T-cell (primary cell): ENCODE results near the gene TAS1R1. TPM values are rescaled to one million over a fixed set of nuclear protein-coding genes. Genes with fewer than 3 reads are reported as not detected.

Experiments used
- ATAC-seq, 4 experiments: fragments of 200-7000 bp in 3 of 4; fragments of 150-1000 bp in 1 of 4; cut with Tn5 transposase; replicated peaks in 1 of 4; 1 replicate in 3 of 4; 2 replicates in 1 of 4; pipeline ENCODE4 v1.10.0; 2021; ENCODE audit warnings: moderate library complexity in 3 of 4, mild to moderate bottlenecking in 2 of 4, moderate number of reproducible peaks in 1 of 4
- CTCF ChIA-PET, 2 donors: fragments of 300-600 bp; sonication (Branson Sonifier 250); formaldehyde crosslinking; loops; one replicate each; lab custom pipeline; 2022; ENCODE audit warnings: antibody characterized with exemption in 2 of 2; lab: Charles Lee
- POLR2A ChIA-PET, 2 donors: fragments of 300-600 bp; sonication (Branson Sonifier 250); formaldehyde crosslinking; loops; one replicate each; lab custom pipeline; 2022; ENCODE audit warnings: antibody characterized with exemption in 2 of 2; lab: Charles Lee
- DNase-seq, 35 experiments: peaks; one replicate each; pipeline versions ENCODE4 v3.0.0 to v3.0.0-alpha.2; 2013 to 2023
- H3K27ac ChIP-seq: one replicate; pipeline ENCODE4 v1.5.1; 2013; ENCODE audit warnings: low read length
- H3K27me3 ChIP-seq, 2 experiments: replicated peaks in 1 of 2; 1 replicate in 1 of 2; 2 replicates in 1 of 2; pipeline versions ENCODE4 v1.6.1 to v1.7.0; 2013; ENCODE audit warnings: low read length in 1 of 2, mixed read lengths in 1 of 2; ENCODE audit not compliant: control insufficient read depth in 2 of 2, insufficient read depth in 2 of 2; ENCODE audit errors: extremely low read depth in 1 of 2
- H3K36me3 ChIP-seq, 2 donors: 1 replicate in 1 of 2; 2 replicates in 1 of 2; pipeline versions ENCODE4 v1.6.1 to v1.7.0; 2013; ENCODE audit warnings: low read length in 1 of 2; ENCODE audit not compliant: control insufficient read depth in 2 of 2, insufficient read depth in 1 of 2; ENCODE audit errors: extremely low read depth in 1 of 2
- H3K4me1 ChIP-seq, 2 experiments: 1 replicate in 1 of 2; 2 replicates in 1 of 2; pipeline versions ENCODE4 v1.6.1 to v1.7.0; 2013; ENCODE audit warnings: low read length in 2 of 2, mixed read lengths in 1 of 2; ENCODE audit not compliant: insufficient read depth in 2 of 2, control insufficient read depth in 1 of 2; ENCODE audit errors: extremely low read depth in 1 of 2
- H3K4me3 ChIP-seq, 2 donors: 1 replicate in 1 of 2; 2 replicates in 1 of 2; pipeline versions ENCODE4 v1.5.1 to v1.7.0; 2013; ENCODE audit warnings: mild to moderate bottlenecking in 2 of 2, low read length in 1 of 2, moderate library complexity in 1 of 2; ENCODE audit not compliant: control insufficient read depth in 1 of 2; ENCODE audit errors: extremely low read depth in 1 of 2
- H3K9me3 ChIP-seq: 2 replicates; pipeline ENCODE4 v1.7.0; 2013
- H3K27ac Mint-ChIP-seq, 2 donors: one replicate each; pipeline ENCODE4 v1.8.0; 2020 to 2021; ENCODE audit warnings: mild to moderate bottlenecking in 2 of 2, mixed read lengths in 2 of 2
- H3K27me3 Mint-ChIP-seq, 2 donors: one replicate each; pipeline ENCODE4 v1.8.0; 2021 to 2022; ENCODE audit warnings: mixed read lengths in 2 of 2
- H3K36me3 Mint-ChIP-seq: one replicate; pipeline ENCODE4 v1.8.0; 2021; ENCODE audit warnings: mixed read lengths
- H3K4me1 Mint-ChIP-seq, 3 donors: one replicate each; pipeline ENCODE4 v1.8.0; 2020 to 2022; ENCODE audit warnings: mixed read lengths in 3 of 3, mild to moderate bottlenecking in 1 of 3
- H3K4me3 Mint-ChIP-seq, 3 donors: one replicate each; pipeline ENCODE4 v1.8.0; 2020 to 2022; ENCODE audit warnings: mild to moderate bottlenecking in 3 of 3, mixed read lengths in 3 of 3, moderate library complexity in 3 of 3
- H3K9me3 Mint-ChIP-seq, 3 donors: one replicate each; pipeline ENCODE4 v1.8.0; 2020 to 2022; ENCODE audit warnings: mixed read lengths in 3 of 3
- WGBS: methylation state at CpG from one replicate; pipeline ENCODE4 v1.1.5; 2013; ENCODE audit warnings: missing lambda C conversion rate; ENCODE audit not compliant: insufficient coverage; 5-methylcytosine and 5-hydroxymethylcytosine counted together
- total RNA-seq, 35 experiments: library from RNA in 6 of 35; stranded (reverse) in 6 of 35; fragments of 120-200 nt in 1 of 35; gene quantifications; one replicate each; pipeline versions ENCODE4 v1.2.1 to v1.2.4 and lab custom pipeline; 2013 to 2026

The TAS1R1 gene
- total RNA-seq, 5 donors from 2014 or later (not counting 1 experiment from before 2014, with no cell fraction given) = not detected

DNA sequence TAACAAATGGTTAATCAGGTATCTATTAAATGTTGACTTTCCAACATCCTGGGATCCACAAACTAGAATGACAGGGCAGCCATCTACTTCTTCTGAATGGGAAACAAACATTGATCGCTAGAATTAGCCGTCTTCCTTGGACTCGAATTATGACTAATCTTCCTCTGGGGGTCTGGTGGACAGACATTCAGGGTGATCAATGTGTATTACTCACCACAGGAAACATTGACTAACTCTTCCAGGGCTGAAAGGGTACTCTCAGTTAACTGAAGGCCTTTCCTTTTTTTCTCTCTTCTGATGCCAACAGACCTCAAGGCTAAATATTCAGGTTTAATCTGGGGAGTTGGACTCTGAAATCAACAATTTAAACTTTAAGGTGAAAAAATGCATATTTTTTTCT is 10.3 kb upstream of the TAS1R1 start:
- peak overlapping the region; percentile 77 for H3K27ac ChIP-seq
- WGBS = no CpG with 5 or more reads among the region's 3 CpGs
- ChIA-PET POLR2A (interaction anchor here in 1 of 2 donors (0.6 kb wide), 1 partner anchor 110 kb away, joined by 3 read pairs; no protein-coding TSS in a partner anchor), CTCF (interaction anchor here in 1 of 2 donors (0.6 to 0.7 kb wide), 2 partner anchors 37 to 238 kb away, joined by 3 read pairs; no protein-coding TSS in a partner anchor)
- Mint-ChIP-seq H3K36me3 (peaks cover 40% of the 10 kb centered on the region), H3K4me3 (peak overlapping the region in 1 of 3 donors; percentile 51), H3K27me3 (no peaks in the 10 kb centered on the region), H3K9me3 (no peaks in the 10 kb centered on the region), H3K4me1 (peaks cover 26 to 33% (median 30%) of the 10 kb centered on the region in 3 donors), H3K27ac (peak overlapping the region; percentile 90 to 92)
- no peak overlapping the region for H3K4me3 ChIP-seq
- H3K36me3 ChIP-seq = peaks cover 15 to 59% of the 10 kb centered on the region in 2 donors
- no peak for DNase-seq
- H3K4me1 ChIP-seq = peaks cover 12 to 35% of the 10 kb centered on the region in 2 experiments
- no peaks in the 10 kb centered on the region for H3K9me3 ChIP-seq
- H3K27me3 ChIP-seq = no peaks in the 10 kb centered on the region
- ATAC-seq = peak in 1 of 4 experiments; percentile 10

DNA sequence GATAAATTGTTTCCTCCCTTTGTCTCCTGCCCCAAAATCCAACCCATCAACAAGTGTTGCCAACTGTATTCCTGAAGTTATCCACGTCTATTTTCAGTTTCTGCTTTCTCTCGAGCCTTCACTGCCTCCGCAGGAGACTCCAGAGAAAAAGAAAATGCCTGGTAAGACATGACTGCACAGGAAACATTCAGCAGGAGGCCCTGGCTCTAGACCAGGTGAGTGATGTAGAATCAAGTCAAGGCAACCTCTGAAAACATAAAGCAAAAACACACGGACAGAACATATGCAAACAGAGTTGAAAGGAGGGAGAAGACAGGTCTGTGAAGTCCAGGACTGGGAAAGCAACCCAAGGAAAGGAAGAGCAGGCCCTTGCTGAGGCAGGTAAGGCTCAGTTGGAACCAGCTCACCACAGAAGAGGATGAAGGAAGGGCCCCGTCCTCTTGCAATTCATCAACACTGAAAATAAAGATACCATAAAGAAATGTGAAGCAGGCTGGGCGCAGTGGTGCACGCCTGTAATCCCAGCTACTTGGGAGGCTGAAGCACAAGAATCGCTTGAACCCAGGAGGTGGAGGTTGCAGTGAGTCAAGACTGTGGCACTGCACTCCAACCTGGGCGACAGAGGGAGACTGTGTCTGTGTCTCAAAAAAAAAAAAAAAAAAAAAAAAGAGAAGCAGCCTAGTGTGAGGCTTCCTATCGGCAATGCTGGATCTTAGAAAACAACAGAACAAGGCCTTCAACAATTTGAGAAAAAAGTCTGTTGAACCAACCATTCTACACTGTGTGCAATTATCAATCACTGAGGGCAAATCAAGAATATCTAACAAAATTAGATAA is 9.6 kb upstream of the TAS1R1 start:
- CTCF ChIA-PET = interaction anchor here in 1 of 2 donors (0.6 kb wide), 1 partner anchor 36 kb away, joined by 3 read pairs; no protein-coding TSS in a partner anchor
- Histone ChIP-seq H3K27ac (peak overlapping the region; percentile 77), H3K4me1 (peaks cover 12 to 35% of the 10 kb centered on the region in 2 experiments), H3K27me3 (no peaks in the 10 kb centered on the region), H3K36me3 (peaks cover 15 to 62% of the 10 kb centered on the region in 2 donors), H3K4me3 (no peak overlapping the region), H3K9me3 (no peaks in the 10 kb centered on the region)
- Mint-ChIP-seq H3K27ac (peak overlapping the region; percentile 90 to 92), H3K4me3 (peak overlapping the region; percentile 39 to 51 (median 41)), H3K27me3 (no peaks in the 10 kb centered on the region), H3K4me1 (peaks cover 28 to 36% (median 30%) of the 10 kb centered on the region in 3 donors), H3K9me3 (no peaks in the 10 kb centered on the region), H3K36me3 (peaks cover 40% of the 10 kb centered on the region)
- DNase-seq (peak in 14 of 35 experiments; percentile 3 to 38 (median 8)), ATAC-seq (peak; percentile 92 to 94 (median 93))
- POLR2A ChIA-PET = interaction anchor here in 1 of 2 donors (0.6 kb wide), 1 partner anchor 78 kb away, joined by 3 read pairs; no protein-coding TSS in a partner anchor
- 30% methylated on average over 4 of the region's 10 CpGs for WGBS

DNA sequence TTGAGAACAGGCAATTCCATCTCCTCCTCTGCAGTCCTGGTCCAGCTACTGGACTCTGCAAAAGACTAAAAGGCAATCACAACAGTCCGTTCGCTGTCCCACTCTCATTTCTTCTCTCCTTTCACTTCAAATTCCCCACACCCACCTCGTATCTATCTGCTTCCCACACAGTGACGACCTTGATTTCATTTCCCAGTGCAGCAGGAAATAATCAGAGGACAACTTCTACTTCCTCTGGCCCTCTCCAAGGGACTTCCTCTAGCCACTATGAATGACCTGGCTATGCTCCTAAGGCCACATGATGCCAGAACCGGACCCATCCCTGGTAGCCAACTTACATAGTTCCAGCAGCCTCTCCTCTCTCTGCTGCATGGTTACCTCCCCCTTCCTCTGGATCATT is 8.8 kb upstream of the TAS1R1 start:
- H3K9me3 Mint-ChIP-seq = no peaks in the 10 kb centered on the region
- peaks cover 40% of the 10 kb centered on the region for H3K36me3 Mint-ChIP-seq
- ChIA-PET CTCF (no interaction called here), POLR2A (no interaction called here)
- no peak for DNase-seq
- 53% methylated on average over 5 of the region's 5 CpGs for WGBS
- H3K27ac ChIP-seq = peak overlapping the region; percentile 77
- H3K4me3 ChIP-seq = no peak overlapping the region
- H3K27me3 ChIP-seq = no peaks in the 10 kb centered on the region
- H3K9me3 ChIP-seq = no peaks in the 10 kb centered on the region
- peak overlapping the region; percentile 90 to 92 for H3K27ac Mint-ChIP-seq
- peak overlapping the region in 2 of 3 donors; percentile 10 to 51 for H3K4me3 Mint-ChIP-seq
- peaks cover 15 to 62% of the 10 kb centered on the region in 2 donors for H3K36me3 ChIP-seq
- peaks cover 28 to 36% (median 30%) of the 10 kb centered on the region in 3 donors for H3K4me1 Mint-ChIP-seq
- H3K4me1 ChIP-seq = peaks cover 12 to 40% of the 10 kb centered on the region in 2 experiments
- ATAC-seq = no peak
- no peaks in the 10 kb centered on the region for H3K27me3 Mint-ChIP-seq

DNA sequence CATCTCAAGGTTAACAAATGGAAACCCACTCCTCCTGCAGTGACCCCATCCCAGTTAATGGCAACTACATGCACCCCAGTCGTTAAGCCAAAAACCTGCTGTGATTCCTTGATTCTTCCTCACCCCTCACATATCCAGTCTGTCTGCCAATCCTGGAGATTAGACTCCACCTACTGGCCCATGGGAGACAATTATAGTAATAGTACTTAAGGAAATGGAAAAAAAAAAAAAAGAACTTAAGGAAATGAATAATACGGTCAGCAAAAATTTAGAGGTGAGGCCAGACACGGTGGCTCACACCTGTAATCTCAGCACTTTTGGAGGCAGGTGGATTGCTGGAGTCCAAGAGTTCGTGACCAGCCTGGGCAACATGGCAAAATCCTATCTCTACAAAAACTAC is 7.8 kb upstream of the TAS1R1 start:
- Mint-ChIP-seq H3K9me3 (no peaks in the 10 kb centered on the region), H3K36me3 (peaks cover 35% of the 10 kb centered on the region), H3K27ac (peak overlapping the region; percentile 90 to 92), H3K4me3 (peak overlapping the region in 1 of 3 donors; percentile 51), H3K27me3 (no peaks in the 10 kb centered on the region), H3K4me1 (peaks cover 30 to 40% (median 31%) of the 10 kb centered on the region in 3 donors)
- peak overlapping the region; percentile 77 for H3K27ac ChIP-seq
- H3K4me3 ChIP-seq = no peak overlapping the region
- DNase-seq = no peak
- ChIA-PET CTCF (no interaction called here), POLR2A (no interaction called here)
- H3K4me1 ChIP-seq = peaks cover 12 to 40% of the 10 kb centered on the region in 2 experiments
- no peak for ATAC-seq
- 100% methylated on average over 2 of the region's 4 CpGs for WGBS
- no peaks in the 10 kb centered on the region for H3K9me3 ChIP-seq
- H3K27me3 ChIP-seq = no peaks in the 10 kb centered on the region
- H3K36me3 ChIP-seq = peaks cover 15 to 58% of the 10 kb centered on the region in 2 donors

DNA sequence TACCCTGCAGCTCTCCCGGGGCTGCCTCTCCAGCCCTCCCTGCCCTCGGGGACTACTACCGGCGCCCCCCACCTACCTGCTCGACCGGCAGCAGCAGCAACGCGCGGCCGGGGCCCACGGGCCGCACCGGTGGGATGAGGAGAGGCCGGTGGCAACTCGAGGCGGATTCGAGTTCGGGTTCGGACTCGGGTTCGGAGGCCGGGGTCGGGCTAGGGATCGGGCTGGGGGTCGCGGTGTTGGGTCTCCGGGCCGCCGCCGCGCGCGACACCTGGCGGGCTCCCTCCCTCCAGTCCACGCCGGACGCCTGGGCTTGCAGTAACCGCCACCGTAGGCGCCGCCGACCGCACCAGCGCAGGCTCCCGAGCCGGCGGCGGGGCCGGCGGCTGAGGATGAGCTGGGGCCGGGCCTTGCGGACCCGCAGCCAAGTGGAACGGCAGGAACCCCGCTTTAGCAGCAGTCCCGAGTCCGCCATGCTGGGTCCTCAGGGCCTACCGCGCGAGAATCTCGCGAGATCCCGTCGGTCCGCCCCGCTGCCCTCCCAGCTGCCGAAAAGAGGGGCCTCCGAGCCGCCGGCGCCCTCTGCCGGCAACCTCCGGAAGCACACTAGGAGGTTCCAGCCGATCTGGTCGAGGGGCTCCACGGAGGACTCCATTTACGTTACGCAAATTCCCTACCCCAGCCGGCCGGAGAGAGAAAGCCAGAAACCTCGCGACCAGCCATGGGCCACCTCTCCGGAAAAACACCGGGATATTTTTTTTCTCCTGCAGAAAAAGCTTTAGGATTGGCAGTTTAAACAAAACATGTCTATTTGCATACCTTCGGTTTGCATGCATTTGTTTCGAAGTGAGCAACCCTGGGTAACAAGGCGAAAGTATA is 838 bp upstream of the TAS1R1 start, which contains the start of gene NOL9:
NOL9 (minus strand) TSS at position 483 of the 876 bp plus-strand sequence; CDS start at position 472, 11 bp downstream.
- Mint-ChIP-seq H3K4me1 (peaks cover 5 to 22% (median 19%) of the 10 kb centered on the region in 3 donors), H3K27ac (peak within 1 kb of the TSS; percentile 49 to 76), H3K4me3 (peak within 1 kb of the TSS; percentile 73 to 75 (median 73)), H3K36me3 (peaks cover 6% of the 10 kb centered on the region), H3K27me3 (no peaks in the 10 kb centered on the region), H3K9me3 (no peaks in the 10 kb centered on the region)
- H3K27me3 ChIP-seq = no peaks in the 10 kb centered on the region
- WGBS = 2% methylated on average over 87 of the region's 87 CpGs
- peak within 1 kb of the TSS; percentile 14 for H3K27ac ChIP-seq
- ChIA-PET POLR2A (interaction anchor here (0.7 to 1.5 kb wide), 2 partner anchors 26 to 73 kb away, joined by 3 read pairs; partner anchors contain the start of gene ZBTB48 (in 1 of the 2)), CTCF (interaction anchor here (0.7 to 1.0 kb wide), 4 partner anchors 46 to 319 kb away, joined by 3 to 5 read pairs (median 4); partner anchors contain the start of gene ICMT (in 1 of the 2))
- peak within 1 kb of the TSS; percentile 92 to 93 for H3K4me3 ChIP-seq
- peak; percentile 98 to 99 (median 98) for ATAC-seq
- DNase-seq = peak; percentile 86 to 97 (median 93)
- peaks cover 8 to 29% of the 10 kb centered on the region in 2 experiments for H3K4me1 ChIP-seq
- peaks cover 0 to 15% of the 10 kb centered on the region in 2 donors for H3K36me3 ChIP-seq
- H3K9me3 ChIP-seq = no peaks in the 10 kb centered on the region
